Stimulated activated CD8-positive, alpha-beta memory T cell treated with anti-CD3 and anti-CD28 coated beads, Interleukin-4, amount 100 ng/mL, for 48 hours (primary cell): ENCODE data around the gene ASMTL.
"Not testable (repeated sequence)": the region's sequence is repeated elsewhere in the genome, so short reads cannot be mapped to it uniquely, and the experiment has no call there.

Source experiments
- DNase-seq: peaks from one replicate; pipeline ENCODE4 v3.0.0-alpha.2; 2020

ASMTL gene

GRCh38 chrX:1386338-1387127, 66.2 kb downstream of the ASMTL start:
- peak; percentile 25 for DNase-seq

- DNase-seq: peak; percentile 28
Measured at GRCh38 chrX:1385253-1386223, 67.2 kb downstream of the ASMTL start.

- peak; percentile 32 for DNase-seq
Measured at GRCh38 chrX:1384658-1385252, 68.0 kb downstream of the ASMTL start.

GRCh38 chrX:1380672-1381233, 72.0 kb downstream of the ASMTL start:
- peak; percentile 56 for DNase-seq

- DNase-seq: peak; percentile 26
Measured at GRCh38 chrX:1378306-1378759, 74.4 kb downstream of the ASMTL start.

GRCh38 chrX:1368385-1368698, 84.4 kb downstream of the ASMTL start:
- DNase-seq: no peak

- not testable (repeated sequence) for DNase-seq
Measured at GRCh38 chrX:1366363-1366762, 86.3 kb downstream of the ASMTL start.

GRCh38 chrX:1361910-1362309, 90.8 kb downstream of the ASMTL start:
- no peak for DNase-seq

- DNase-seq: peak; percentile 48
Measured at GRCh38 chrX:1361275-1361674, 91.4 kb downstream of the ASMTL start.

GRCh38 chrX:1360171-1360570, 92.5 kb downstream of the ASMTL start:
- DNase-seq: no peak

- DNase-seq: no peak
Measured at GRCh38 chrX:1359477-1359873, 93.2 kb downstream of the ASMTL start.

GRCh38 chrX:1358793-1359476, 93.8 kb downstream of the ASMTL start:
- DNase-seq: no peak

GRCh38 chrX:1357993-1358392, 94.7 kb downstream of the ASMTL start:
- no peak for DNase-seq

GRCh38 chrX:1355131-1356046, 97.3 kb downstream of the ASMTL start:
- no peak for DNase-seq

GRCh38 chrX:1354036-1355019, 98.4 kb downstream of the ASMTL start:
- no peak for DNase-seq
